K562 (cell line): Measurements from ENCODE around the gene PI4K2B. TPM values are rescaled to one million over a fixed set of nuclear protein-coding genes. Genes with fewer than 3 reads are reported as not detected.

Experiments
- ELK3 ChIP-seq: fragments of 450-650 bp; formaldehyde crosslinking; IDR thresholded peaks from 2 replicates; pipeline ENCODE4 v1.4.0; 2020; ENCODE audit warnings: mild to moderate bottlenecking
- GATA2 ChIP-seq: sonication (generic); formaldehyde crosslinking; IDR thresholded peaks from 2 replicates; pipeline ENCODE4 v1.4.0; 2020; ENCODE audit warnings: mild to moderate bottlenecking, missing genetic modification reagents
- MYC ChIP-seq, 2 experiments: fragments of 250-450 bp in 1 of 2; sonication (Bioruptor Pico) in 1 of 2; IDR thresholded peaks; 2 replicates each; pipeline versions ENCODE4 v1.5.1 to v1.6.1; 2012 to 2021; ENCODE audit warnings: low read depth in 2 of 2, borderline replicate concordance in 1 of 2, improper control_type of control experiment in 1 of 2, low read length in 1 of 2, mild to moderate bottlenecking in 1 of 2, moderate library complexity in 1 of 2
- NR2C1 ChIP-seq, 2 experiments: fragments of 450-650 bp; IDR thresholded peaks; 2 replicates each; pipeline ENCODE4 v1.6.1; 2017; ENCODE audit warnings: mild to moderate bottlenecking in 2 of 2, antibody characterized with exemption in 1 of 2, inconsistent platforms in 1 of 2, missing compliant biosample characterization in 1 of 2, missing genetic modification characterization in 1 of 2
- RERE ChIP-seq: sonication (generic); formaldehyde crosslinking; IDR thresholded peaks from 2 replicates; pipeline ENCODE4 v1.8.0; 2023; ENCODE audit warnings: missing genetic modification reagents, mild to moderate bottlenecking, borderline replicate concordance
- SRSF9 ChIP-seq: fragments of 200-400 bp; formaldehyde crosslinking; IDR thresholded peaks from 2 replicates; pipeline ENCODE4 v1.6.1; 2017; ENCODE audit warnings: low read depth, low read length, borderline replicate concordance
- TEAD2 ChIP-seq: fragments of 450-650 bp; IDR thresholded peaks from 2 replicates; pipeline ENCODE4 v1.6.1; 2016; ENCODE audit warnings: missing genetic modification characterization, control low read depth, missing compliant biosample characterization
- THRA ChIP-seq: fragments of 450-650 bp; IDR thresholded peaks from 2 replicates; pipeline ENCODE4 v1.6.1; 2017; ENCODE audit warnings: mild to moderate bottlenecking, moderate library complexity
- ZNF589 ChIP-seq: fragments of 200-800 bp; sonication (Bioruptor generic); IDR thresholded peaks from 2 replicates; pipeline ENCODE4 v1.6.1; 2016; ENCODE audit warnings: low read depth, missing genetic modification characterization, missing compliant biosample characterization
- ZNF830 ChIP-seq: fragments of 250-450 bp; sonication (Bioruptor Pico); IDR thresholded peaks from 2 replicates; pipeline ENCODE4 v1.5.0; 2021; ENCODE audit warnings: mild to moderate bottlenecking
- ZSCAN29 ChIP-seq: fragments of 450-650 bp; IDR thresholded peaks from 2 replicates; pipeline ENCODE4 v1.6.1; 2017
- polyA plus RNA-seq, 8 experiments: library from polyadenylated mRNA; depleted of rRNA in 4 of 8; stranded (reverse) in 5 of 8; unstranded in 3 of 8; fragments of >200 nt; fragmentation: Nextera tagmentation in 2 of 8; fragmentation: Illumina TruSeq in 1 of 8; extraction: Ambion mirVana in 2 of 8; extraction: Trizol in 1 of 8; gene quantifications; 2 replicates each; pipeline versions ENCODE4 v1.2.1 to v1.2.3, GENCODE V29; 2011 to 2014; ENCODE audit warnings: inconsistent platforms in 1 of 8, missing spikeins in 1 of 8
- total RNA-seq, 7 experiments: library from RNA; depleted of rRNA in 6 of 7; stranded (reverse); fragments of >200 nt in 6 of 7; fragmentation: Illumina TruSeq in 2 of 7; extraction: Trizol in 2 of 7; gene quantifications; 2 replicates each; pipeline versions ENCODE4 v1.2.1 to v1.2.3, GENCODE V29; 2011 to 2021; ENCODE audit warnings: low replicate concordance in 1 of 7

The PI4K2B gene
- total and polyA plus RNA-seq, 9 of the 15 experiments (the other 6 are each of a cell fraction or from before 2014, with no cell fraction given) = 4.5 to 21.4 (median 16.5) TPM

- TF ChIP-seq MYC (IDR thresholded peaks at IDR 0.05; ENCODE audit: low read depth, low read length) (no peak; the same call in 1 of the 2 replicates), MYC (CRISPR knock-in tag; IDR thresholded peaks at IDR 0.05; ENCODE audit: borderline replicate concordance, low read depth) (no peak), ELK3 (CRISPR knock-in tag) (no peak), RERE (CRISPR knock-in tag) (no peak), THRA (no peak), NR2C1 (IDR thresholded peaks at IDR 0.05) (no peak), NR2C1 (tag; IDR thresholded peaks at IDR 0.05) (no peak), ZNF830 (CRISPR knock-in tag) (no peak), ZNF589 (CRISPR knock-in tag) (no peak), TEAD2 (tag) (no peak), ZSCAN29 (no peak), SRSF9 (no peak), GATA2 (CRISPR knock-in tag) (no peak)
Measured at GRCh38 chr4:25233737-25234389, at the start of gene PI4K2B (continued).
